HG02981 (cell line): ENCODE measurements around the gene DTNB.

Source experiments
- ATAC-seq: cut with Tn5 transposase; IDR thresholded peaks from one replicate; pipeline ENCODE4 v1.9.1; 2021; ENCODE audit warnings: mild to moderate bottlenecking, moderate library complexity; ENCODE audit not compliant: unreplicated experiment

The DTNB gene

DNA sequence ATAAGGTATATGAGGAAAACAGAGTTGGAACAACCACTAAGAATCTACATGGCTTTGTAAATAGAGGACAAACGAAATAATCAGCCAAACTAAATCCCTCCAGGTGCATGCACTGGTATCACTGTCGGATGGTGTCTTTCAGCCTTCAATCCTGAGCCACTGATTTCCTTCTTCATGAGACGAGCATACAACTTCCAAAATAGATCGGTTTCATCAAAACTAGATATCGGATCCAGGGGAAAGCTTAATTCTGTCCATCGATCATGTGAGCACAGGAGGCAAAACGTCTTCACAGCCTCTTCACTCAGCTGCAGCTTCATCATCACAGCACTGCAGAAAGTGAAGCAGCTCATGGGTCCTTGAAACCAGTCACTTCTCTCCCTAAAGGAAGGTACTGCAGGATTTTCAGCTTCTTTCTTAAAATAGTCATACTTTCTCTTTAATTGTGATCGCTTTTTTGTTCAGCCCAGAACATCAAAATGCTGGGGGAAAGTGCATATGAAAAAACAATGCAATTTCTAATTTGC, 80.5 kb downstream of the DTNB start:
- no peak for ATAC-seq

DNA sequence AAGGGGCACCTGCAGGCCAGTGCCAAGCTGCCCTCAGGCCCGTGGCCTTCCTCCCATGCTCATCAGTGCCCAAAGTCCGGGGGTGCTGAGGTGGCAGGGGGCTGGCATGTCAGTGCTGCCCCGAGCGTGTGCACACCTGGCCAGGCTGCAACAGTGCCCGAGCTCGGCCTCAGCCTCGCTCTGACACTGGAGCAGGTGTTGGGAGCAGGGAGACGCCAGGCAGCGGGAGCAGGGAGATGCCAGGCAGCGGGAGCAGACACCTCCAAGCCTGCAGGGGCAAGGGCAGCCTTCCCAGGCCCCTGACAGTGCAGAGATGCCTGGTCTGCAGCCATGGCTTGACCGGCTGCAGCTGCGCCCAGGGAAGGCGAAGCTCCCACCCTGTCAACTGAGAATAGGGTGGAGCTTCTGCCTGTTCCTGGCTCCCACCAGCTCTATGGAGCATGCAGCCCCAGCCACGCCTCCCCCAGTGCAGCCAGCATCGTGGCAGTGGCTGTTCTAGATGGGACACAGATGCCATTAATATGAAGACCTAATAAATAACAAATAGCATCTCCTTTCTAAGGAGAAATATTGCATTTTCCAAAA, 82.4 kb downstream of the DTNB start:
- ATAC-seq: no peak

GRCh38 chr2:25589676-25590205, 83.6 kb downstream of the DTNB start:
- ATAC-seq: no peak

GRCh38 chr2:25588576-25588975, 84.8 kb downstream of the DTNB start:
- no peak for ATAC-seq

- no peak for ATAC-seq
Measured at GRCh38 chr2:25587361-25587760, 86.0 kb downstream of the DTNB start.

DNA sequence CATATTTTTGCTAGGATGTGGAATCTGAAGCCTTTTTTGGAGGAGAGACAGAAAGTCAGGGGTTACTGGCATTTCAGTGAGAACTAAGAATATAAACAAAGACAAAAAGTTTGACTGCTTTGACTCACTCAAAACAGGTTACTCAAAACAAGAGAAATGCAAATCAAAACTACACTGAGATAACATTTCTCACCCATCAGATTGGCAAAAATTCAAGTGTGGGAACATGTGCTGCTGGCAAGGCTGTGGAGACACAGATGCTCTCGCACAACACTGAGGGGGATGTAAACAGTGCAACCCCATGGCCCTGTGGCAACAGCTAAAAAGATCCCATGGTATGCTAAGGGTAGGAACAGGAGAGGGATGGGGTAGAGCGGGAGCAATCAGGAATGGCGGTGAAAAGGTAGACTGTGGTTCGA, 86.6 kb downstream of the DTNB start:
- peak; percentile 69 for ATAC-seq

GRCh38 chr2:25585189-25585588, 88.2 kb downstream of the DTNB start:
- no peak for ATAC-seq

DNA sequence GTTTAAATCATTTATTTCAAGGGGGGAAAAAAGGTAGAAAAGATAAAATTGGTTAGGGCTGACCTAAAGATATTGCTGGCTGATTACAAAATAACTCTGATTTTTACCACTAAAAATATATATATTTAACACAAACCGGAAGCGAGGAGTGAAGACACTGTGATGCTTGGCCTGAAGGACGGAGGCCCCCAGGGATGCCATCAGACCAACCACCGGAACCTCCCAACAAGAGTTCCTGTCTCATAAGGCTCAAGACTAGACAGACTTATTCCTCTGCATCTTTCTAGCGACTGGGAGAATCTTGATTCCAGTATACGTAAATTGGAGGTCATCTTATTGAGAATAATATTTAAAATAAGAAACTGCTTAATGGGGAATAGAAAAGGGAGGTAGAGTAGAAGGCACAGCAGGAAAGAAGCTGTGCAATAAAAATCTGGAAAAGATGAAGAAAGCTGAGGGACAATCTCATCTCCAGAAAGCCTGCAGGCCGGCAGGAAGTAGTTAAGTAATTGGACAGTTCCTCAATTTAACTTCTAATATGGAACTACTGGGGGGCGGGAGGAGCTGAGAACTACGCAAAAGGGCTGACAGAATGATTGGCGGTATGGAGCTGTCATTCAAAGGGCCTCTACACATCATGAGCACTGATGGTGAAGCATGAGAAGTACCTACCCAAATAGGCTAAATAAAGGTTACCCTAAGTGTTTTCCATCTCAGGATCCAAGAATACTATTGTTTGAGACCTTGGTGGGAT, 91.1 kb downstream of the DTNB start:
- ATAC-seq: peak; percentile 61

- no peak for ATAC-seq
Measured at GRCh38 chr2:25576596-25576995, 96.8 kb downstream of the DTNB start.

- no peak for ATAC-seq
Measured at GRCh38 chr2:25572638-25573037, 100.7 kb downstream of the DTNB start.

DNA sequence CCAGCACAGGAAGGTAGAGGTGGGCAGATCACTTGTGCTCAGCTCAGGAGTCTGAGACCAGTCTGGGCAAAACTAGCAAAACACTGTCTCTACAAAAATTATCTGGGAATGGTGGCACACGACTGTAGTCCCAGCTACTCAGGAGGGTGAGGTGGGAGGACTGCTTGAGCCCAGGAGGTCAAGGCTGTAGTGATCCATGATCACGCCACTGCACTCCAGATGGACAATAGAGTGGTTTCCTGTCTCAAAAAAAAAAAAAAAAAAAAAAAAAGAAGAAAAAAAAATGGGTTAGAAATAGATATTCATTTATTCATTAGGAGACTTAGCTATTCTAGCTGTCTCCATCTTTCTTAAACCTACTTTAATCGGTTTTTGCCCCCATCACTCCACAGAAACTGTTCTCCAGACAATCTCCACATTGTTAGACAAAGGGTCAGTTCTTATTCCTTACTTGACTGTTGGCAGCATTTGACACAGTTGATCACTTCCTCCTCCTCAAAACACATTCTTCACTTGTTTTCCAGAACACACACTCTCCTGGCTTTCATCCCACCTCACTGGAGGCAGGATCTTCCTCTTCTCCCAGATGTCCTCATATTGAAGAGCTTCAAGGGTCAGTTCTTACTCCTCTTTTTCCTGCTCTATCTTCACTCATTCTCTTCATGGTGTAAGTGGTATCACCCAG, 103.1 kb downstream of the DTNB start:
- ATAC-seq: no peak

- no peak for ATAC-seq
Measured at GRCh38 chr2:25567406-25567805, 106.0 kb downstream of the DTNB start.

DNA sequence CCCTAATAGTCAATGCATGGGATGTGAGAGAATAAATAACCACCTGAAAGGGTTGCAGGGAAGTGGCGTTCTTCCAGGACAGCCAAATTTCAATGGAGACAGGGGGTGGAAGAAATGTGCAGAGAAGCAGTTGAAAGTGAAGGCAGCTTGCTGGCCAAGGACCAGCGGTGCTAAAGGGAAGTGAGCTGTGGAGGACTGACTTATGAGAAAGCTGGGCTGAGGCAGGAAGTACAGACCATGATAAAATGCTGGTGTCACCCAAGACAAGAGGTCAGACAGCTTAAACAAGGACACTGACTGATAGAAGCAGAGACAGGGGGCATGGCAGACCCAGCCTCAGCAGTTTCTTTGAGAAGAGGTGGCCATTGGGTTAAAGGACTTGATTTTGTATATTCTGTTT, 106.7 kb downstream of the DTNB start:
- peak; percentile 81 for ATAC-seq

- no peak for ATAC-seq
Measured at GRCh38 chr2:25566094-25566493, 107.3 kb downstream of the DTNB start.

GRCh38 chr2:25561136-25561850, 112.1 kb downstream of the DTNB start:
- ATAC-seq: no peak

GRCh38 chr2:25559148-25559547, 114.2 kb downstream of the DTNB start:
- ATAC-seq: no peak

DNA sequence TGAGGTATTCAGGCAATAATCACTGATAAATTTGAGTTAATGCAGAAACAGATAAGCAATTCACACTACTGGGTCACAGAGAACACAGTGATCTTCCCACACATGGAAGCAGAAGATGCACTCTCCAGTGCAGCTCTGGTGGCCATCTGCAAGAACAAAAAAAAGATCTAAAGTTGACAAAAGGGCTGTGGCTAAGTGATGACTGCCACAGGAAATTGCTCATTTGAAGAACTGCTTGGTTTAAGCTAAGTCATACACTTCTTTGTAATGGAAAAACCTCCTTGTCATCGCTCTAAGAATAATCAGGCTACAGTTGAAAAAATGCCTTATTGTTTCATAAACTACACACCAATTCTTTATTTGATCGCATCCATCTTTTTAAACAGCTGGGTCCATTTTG, 115.1 kb downstream of the DTNB start:
- peak; percentile 66 for ATAC-seq

GRCh38 chr2:25557179-25558036, 116.0 kb downstream of the DTNB start:
- ATAC-seq: peak; percentile 21

- ATAC-seq: no peak
Measured at GRCh38 chr2:25552318-25552717, 121.1 kb downstream of the DTNB start.

DNA sequence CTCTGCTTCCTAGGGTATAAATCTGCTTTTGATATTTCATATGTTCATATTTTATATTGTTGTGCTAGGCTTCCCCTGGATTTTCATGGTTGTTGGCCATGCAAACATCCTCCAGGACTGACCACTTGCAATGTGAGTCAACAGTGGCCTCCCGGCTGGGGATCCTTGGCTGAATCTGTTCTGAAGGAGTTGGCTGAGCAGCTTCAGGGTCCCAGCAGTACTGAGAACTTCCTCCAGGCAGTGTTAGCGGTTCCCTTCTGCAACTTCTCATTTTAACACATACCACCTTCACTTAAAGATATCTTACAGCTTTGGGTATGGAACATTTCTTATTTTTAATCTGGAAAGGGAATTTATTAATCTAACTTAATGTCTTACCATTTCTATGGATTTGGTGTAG, 122.1 kb downstream of the DTNB start:
- ATAC-seq: no peak
